Keratinocyte (primary cell): ENCODE results near the gene MYCBP2.

ENCODE experiments used
- CTCF ChIP-seq, 3 experiments: IDR thresholded peaks in 1 of 3; conservative IDR thresholded peaks in 1 of 3; optimal IDR thresholded peaks in 1 of 3; 2 replicates in 2 of 3; 3 replicates in 1 of 3; pipeline versions ENCODE3 to v1.5.1; 2011; ENCODE audit warnings: low read length in 3 of 3, mild to moderate bottlenecking in 3 of 3, moderate library complexity in 2 of 3, control low read depth in 1 of 3, inconsistent platforms in 1 of 3; ENCODE audit not compliant: insufficient read depth in 2 of 3; ENCODE audit errors: extremely low read depth in 1 of 3
- EZH2 ChIP-seq: IDR thresholded peaks from one replicate; pipeline ENCODE4 v1.6.1; 2012; ENCODE audit warnings: inconsistent platforms, mild to moderate bottlenecking, low read length, moderate library complexity

GRCh38 chr13:77094773-77095172 is 232.1 kb downstream of the MYCBP2 start:
- TF ChIP-seq CTCF (optimal IDR thresholded peaks at IDR 0.05 in 1 of 3, IDR thresholded peaks at IDR 0.05 in 1 of 3, conservative IDR thresholded peaks at IDR 0.05 in 1 of 3; ENCODE audit: extremely low read depth in 1 of 3, insufficient read depth in 2 of 3, low read length in 3 of 3) (no peak), EZH2 (no peak)
